Activated CD8-positive, alpha-beta memory T cell treated with anti-CD3 and anti-CD28 coated beads, Interleukin-2, amount 50 U/mL, for 24 hours (primary cell): ENCODE measurements around the gene SSBP3.
"Not testable (repeated sequence)": the region's sequence is repeated elsewhere in the genome, so short reads cannot be mapped to it uniquely, and the experiment has no call there.

Source experiments
- DNase-seq: peaks from one replicate; pipeline ENCODE4 v3.0.0-alpha.2; 2020; ENCODE audit errors: extremely low read depth

Gene SSBP3

DNA sequence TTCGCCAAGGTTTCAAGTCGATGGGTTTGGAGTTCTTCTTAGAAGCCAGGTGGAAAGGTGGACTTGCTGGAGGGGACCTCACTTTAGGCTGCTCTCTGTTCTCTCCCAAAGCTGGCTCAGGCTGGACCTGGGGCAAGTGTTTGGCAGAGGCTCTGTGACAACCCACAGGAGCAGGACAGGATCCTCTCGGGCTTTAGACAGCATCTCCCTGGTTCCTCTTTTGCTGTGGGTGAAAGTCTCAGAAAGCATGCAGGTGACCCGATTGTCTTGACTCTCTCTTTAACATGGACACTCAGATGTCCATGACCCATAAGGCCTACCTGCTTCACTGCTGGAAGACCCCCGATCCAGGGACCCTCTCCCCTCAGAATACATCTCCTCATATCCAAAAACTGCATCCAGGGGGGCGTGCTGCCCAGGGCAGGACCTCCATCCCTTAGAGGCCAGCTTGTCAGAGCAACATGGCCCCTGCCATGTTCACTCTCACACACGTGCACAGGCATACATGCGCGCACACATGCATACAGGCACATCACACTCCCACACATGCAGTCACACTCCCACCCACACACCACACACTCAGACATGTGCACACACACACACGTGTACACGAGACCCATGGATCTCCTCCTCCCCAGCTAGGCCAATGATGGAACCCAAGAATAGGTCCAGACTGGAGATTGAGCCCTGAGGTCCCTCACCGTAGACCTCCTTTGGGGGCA lies 184.9 kb downstream of the SSBP3 start:
- no peak for DNase-seq

DNA sequence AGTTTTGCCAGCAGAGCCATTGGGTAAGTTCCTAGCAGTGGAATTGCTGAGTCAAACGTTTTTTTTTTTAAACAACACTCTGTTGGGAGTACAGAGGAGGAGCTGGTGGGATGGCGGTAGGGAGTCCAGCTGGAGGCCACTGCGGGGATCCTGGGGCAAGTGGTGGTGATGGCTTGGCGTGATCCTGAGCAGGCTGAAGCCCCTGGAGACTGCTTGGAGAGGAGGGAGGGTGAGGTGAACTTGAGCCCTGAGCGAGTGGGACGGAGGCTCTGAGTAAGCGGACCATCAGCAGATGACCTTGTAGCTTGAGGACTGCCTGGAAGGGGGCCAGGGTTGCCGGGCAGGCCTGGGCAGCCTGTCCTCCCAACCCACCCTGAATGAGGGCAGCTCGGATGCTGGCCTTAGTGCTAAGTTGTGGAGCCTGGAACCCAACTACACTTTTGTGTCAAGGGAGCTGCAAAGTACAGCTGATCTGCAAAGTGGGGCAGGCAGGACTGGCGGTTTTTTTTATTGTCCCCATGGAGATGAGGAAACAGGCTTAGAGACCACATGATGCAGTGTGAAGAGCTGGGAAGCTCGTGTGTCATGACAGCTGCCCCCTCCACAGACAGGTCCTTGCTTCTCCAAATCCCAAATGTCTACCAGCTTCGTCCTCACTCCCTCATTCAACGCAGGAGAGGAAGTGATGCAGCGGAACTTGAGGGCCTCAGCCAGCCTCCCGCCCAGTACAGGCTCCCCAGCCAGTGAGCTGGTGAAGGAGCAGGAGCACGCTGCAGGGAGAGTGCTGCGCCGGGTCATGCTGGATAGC lies 186.0 kb downstream of the SSBP3 start:
- no peak for DNase-seq

DNA sequence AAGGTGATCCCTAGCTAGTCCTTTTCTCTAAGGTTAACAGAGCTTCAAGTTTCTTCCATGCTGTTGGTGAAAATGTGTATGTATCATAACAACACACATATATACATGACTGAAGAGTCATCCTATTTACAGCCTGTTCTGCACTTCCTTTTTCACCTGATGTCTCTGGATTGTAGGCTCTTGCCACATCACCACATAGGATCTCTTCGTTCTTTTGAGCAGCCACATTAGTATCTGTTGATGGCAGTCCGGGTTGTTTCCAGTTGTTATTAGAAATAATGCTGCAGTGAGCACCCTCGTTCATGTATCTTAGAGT lies 186.5 kb downstream of the SSBP3 start:
- DNase-seq = no peak

GRCh38 chr1:54218883-54219687 lies 187.1 kb downstream of the SSBP3 start:
- no peak for DNase-seq

GRCh38 chr1:54215523-54215922 lies 190.7 kb downstream of the SSBP3 start:
- DNase-seq = no peak

GRCh38 chr1:54212872-54213271 lies 193.3 kb downstream of the SSBP3 start:
- no peak for DNase-seq

DNA sequence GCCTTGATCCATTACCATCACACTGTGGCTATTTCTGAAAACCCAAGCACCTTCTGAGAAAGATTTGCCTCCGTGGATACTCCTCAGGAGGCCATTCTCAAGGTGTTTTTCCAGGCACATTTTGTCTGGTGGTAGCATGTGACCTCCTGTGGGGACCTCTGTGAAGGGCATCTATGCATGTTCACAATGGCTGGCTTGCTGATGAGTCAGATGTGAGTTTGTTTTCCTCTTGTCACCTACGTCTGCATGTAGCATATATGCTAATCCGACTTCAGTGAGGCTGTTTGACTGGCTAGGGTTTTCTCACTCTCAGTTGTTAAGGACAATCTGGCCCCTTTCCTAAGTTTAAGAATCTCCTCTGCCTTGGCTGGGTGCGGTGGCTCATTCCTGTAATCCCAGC lies 198.3 kb downstream of the SSBP3 start:
- DNase-seq = not testable (repeated sequence)

DNA sequence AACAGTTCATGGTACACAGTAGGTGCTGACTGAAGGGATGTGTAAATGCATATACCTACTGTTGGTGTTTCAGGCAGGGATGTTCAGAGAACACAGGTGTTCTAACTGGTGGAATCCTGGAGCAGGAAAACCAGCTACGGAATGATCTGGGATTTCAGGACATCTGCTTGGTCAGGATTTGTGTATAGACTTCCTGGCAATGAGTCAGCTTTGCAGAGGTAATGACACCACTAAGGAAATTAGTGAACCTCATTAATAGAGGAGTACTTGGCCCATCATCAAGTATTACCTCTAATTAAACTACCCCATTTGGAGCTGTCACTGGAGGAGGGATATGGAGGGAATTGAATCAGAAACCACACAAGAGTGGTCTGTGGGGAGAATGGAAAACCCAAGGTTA lies 198.9 kb downstream of the SSBP3 start:
- DNase-seq = no peak

GRCh38 chr1:54204199-54204598 lies 202.0 kb downstream of the SSBP3 start:
- DNase-seq = no peak

- DNase-seq = no peak
These were observed 205.6 kb downstream of the SSBP3 start for GRCh38 chr1:54200519-54200997.

GRCh38 chr1:54199765-54200518 lies 206.3 kb downstream of the SSBP3 start, which contains the start of the genes CYB5RL and MRPL37:
CYB5RL (minus strand) TSS chr1:54200030; CDS start chr1:54195616, 4,414 bp downstream.
MRPL37 (plus strand) TSS chr1:54200167; CDS start chr1:54200244, 77 bp downstream.
- DNase-seq = peak; percentile 83

- DNase-seq = no peak
These were observed 206.9 kb downstream of the SSBP3 start for GRCh38 chr1:54199151-54199764.

- DNase-seq = no peak
These were observed 212.7 kb downstream of the SSBP3 start for GRCh38 chr1:54193453-54193852.

DNA sequence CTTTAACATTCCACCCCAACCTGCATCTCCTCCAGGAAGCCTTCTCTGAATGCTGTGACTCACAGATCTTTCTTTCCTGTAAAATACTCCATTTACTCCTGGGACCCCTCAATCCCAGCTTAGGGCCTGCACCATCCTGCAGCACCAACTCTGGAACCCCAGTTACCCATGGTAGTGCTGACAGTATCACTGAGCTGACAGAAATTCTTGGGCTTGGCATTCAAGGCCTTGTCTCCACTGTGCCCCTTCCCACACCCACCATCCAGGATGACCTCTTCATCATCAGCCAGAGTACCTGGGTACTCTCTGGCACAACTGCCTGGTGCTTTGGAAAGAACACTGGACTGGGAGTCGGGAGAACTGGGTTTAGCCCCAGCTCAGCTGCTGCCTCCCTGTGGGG lies 214.7 kb downstream of the SSBP3 start:
- DNase-seq = no peak

DNA sequence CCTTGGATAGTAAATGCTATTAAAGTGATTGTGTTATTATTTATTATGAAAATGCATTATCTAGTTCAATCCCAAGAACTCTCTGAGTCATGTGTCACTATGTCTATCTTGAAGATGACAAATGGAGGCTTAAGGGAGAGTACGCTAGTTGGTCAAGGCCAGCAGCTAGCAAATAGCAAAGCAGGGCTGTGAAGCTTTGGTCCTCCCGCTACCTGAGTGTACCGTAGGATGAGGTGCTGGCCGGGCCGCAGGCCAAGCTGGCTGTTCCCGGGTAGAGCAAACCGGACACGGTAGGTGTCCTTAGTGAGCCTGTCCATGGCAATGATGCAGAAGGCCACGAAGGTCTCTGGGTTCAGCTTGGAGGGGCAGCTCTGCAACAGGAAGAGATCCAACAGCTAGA lies 215.7 kb downstream of the SSBP3 start:
- no peak for DNase-seq

DNA sequence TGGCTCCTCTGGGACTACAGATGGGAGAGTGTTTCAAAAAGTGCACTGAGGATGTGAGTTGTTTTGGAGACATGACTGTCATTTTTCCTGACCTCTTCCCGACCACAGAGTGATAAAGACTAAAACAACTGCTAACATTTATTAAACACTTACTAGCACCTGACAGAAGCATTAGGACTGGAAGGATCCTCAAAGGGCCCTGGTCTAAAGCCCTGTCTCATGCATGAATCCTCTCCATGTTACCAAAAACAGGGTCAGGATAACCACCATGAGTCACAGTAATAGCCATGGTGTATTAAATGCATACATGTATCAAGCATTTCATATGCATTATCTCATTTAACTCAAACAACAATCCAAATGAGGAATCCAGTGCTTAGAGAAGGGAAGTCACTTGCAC lies 217.9 kb downstream of the SSBP3 start:
- DNase-seq = no peak

GRCh38 chr1:54186056-54186455 lies 220.1 kb downstream of the SSBP3 start:
- no peak for DNase-seq

- no peak for DNase-seq
These were observed 225.4 kb downstream of the SSBP3 start for GRCh38 chr1:54180701-54181360.

- DNase-seq = no peak
These were observed 227.7 kb downstream of the SSBP3 start for GRCh38 chr1:54178296-54179070.

DNA sequence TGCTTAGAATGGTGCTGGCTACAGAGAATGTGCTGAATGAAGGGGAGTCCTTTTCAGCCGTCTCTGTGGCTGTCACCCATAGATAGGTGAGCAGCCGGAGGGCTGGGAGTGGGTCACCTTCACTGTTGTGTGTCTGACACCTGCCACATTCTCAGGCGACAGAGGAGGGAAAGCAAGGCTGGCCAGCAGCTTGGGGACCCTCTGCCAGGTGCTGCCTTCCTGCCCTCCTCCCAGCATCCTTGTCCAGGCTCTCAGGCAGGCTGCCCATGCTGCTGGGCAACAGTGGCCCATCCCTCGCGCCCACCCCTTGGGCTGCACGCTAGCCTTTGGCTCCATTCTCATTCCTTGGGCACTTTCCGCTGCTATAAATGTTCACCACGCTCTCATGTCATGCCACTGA lies 228.5 kb downstream of the SSBP3 start:
- DNase-seq = no peak
